ENCODE measurements around the gene OR2T3.
"Not testable (repeated sequence)": the region's sequence is repeated elsewhere in the genome, so short reads cannot be mapped to it uniquely, and the experiment has no call there.

The OR2T3 gene

GRCh38 chr1:248473051-248473450 is at the start of gene OR2T3:
TSS of gene OR2T3 (plus strand) at chr1:248473351. CDS start at chr1:248473351, 0 bp downstream.
- DNase-seq: not testable (repeated sequence)

GRCh38 chr1:248427526-248428191 is 45.5 kb upstream of the OR2T3 start:
- not testable (repeated sequence) for DNase-seq

GRCh38 chr1:248428192-248428533 is 45.0 kb upstream of the OR2T3 start:
- DNase-seq: not testable (repeated sequence)

- not testable (repeated sequence) for DNase-seq
Observed at GRCh38 chr1:248431683-248432082, 41.5 kb upstream of the OR2T3 start.

GRCh38 chr1:248432201-248432600 is 41.0 kb upstream of the OR2T3 start:
- DNase-seq: not testable (repeated sequence)

- DNase-seq: not testable (repeated sequence)
Observed at GRCh38 chr1:248433811-248434415, 39.2 kb upstream of the OR2T3 start.

- not testable (repeated sequence) for DNase-seq
Observed at GRCh38 chr1:248434913-248435312, 38.2 kb upstream of the OR2T3 start.

GRCh38 chr1:248436303-248436702 is 36.8 kb upstream of the OR2T3 start:
- DNase-seq: not testable (repeated sequence)

- not testable (repeated sequence) for DNase-seq
Observed at GRCh38 chr1:248438668-248439067, 34.5 kb upstream of the OR2T3 start.

- not testable (repeated sequence) for DNase-seq
Observed at GRCh38 chr1:248439283-248439682, 33.9 kb upstream of the OR2T3 start.

GRCh38 chr1:248442500-248443277 is 30.5 kb upstream of the OR2T3 start:
- not testable (repeated sequence) for DNase-seq

GRCh38 chr1:248444603-248445002 is 28.5 kb upstream of the OR2T3 start:
- not testable (repeated sequence) for DNase-seq

- not testable (repeated sequence) for DNase-seq
Observed at GRCh38 chr1:248445399-248445798, 27.8 kb upstream of the OR2T3 start, which contains the start of gene OR2T2. TSS of gene OR2T2 (plus strand) at chr1:248445637. CDS start at chr1:248452798, 7,161 bp downstream.

- DNase-seq: not testable (repeated sequence)
Observed at GRCh38 chr1:248448409-248449074, 24.6 kb upstream of the OR2T3 start.

- DNase-seq: not testable (repeated sequence)
Observed at GRCh38 chr1:248449821-248450465, 23.2 kb upstream of the OR2T3 start.

- not testable (repeated sequence) for DNase-seq
Observed at GRCh38 chr1:248450466-248451145, 22.5 kb upstream of the OR2T3 start.

- not testable (repeated sequence) for DNase-seq
Observed at GRCh38 chr1:248453619-248454018, 19.5 kb upstream of the OR2T3 start.

GRCh38 chr1:248455045-248455444 is 18.1 kb upstream of the OR2T3 start:
- not testable (repeated sequence) for DNase-seq

GRCh38 chr1:248456635-248457034 is 16.5 kb upstream of the OR2T3 start:
- DNase-seq: not testable (repeated sequence)

- DNase-seq: not testable (repeated sequence)
Observed at GRCh38 chr1:248459117-248459516, 14.0 kb upstream of the OR2T3 start.

GRCh38 chr1:248471154-248471553 is 2.0 kb upstream of the OR2T3 start:
- no peak for DNase-seq

GRCh38 chr1:248472111-248472510 is 1.0 kb upstream of the OR2T3 start:
- DNase-seq: not testable (repeated sequence)
